GM21528 (cell line): ENCODE data around the gene EEFSEC.

Source experiments
- ATAC-seq: cut with Tn5 transposase; IDR thresholded peaks from one replicate; pipeline ENCODE4 v1.9.1; 2021; ENCODE audit warnings: mild to moderate bottlenecking, moderate library complexity; ENCODE audit not compliant: unreplicated experiment, low FRiP score

EEFSEC gene

GRCh38 chr3:128269796-128270195, 116.5 kb downstream of the EEFSEC start:
- ATAC-seq: no peak

DNA sequence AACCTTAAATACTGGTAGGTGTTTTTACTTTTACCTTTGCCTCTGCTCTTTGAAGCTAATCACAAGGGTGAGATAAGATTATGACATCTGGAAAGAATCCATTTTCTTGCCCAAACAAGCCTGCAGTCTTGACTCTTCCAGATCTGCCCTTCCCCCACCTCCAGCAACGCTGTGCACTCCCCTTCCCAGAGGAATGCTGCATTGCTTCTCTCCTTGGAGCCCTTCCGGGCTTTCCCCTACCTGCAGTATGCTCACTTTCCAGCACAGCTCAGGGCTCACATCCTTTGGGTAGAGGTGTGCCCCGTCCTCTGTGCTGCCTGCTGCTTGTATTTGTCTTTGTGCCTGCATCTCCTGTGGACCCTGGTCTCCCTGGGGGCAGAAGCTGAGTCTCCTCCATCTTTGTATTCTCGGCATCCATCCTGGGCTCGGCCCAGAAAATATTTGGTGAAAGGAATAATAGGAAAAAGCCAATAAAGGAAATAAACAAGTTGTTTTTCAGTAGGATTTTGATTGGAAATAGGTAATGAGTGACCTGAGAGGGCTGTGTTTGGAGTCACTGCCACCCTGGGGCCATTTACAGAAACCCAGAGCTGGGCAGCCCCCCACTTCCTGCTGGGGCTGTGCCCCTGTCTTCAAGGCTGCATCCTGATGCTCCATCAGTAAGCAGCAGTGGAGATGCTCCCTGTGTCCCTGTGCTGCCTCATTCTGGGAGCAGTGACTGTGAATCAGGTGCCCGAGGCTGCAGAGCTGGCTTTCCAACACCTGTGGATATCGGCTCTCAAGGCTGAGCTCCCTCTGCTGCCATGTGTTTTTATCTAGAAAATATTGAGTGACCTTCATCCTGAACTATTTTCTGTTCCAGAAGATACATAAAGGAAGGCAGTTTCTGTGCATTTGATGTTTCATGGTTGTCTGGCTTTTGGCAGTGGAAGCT, 117.5 kb downstream of the EEFSEC start:
- no peak for ATAC-seq

DNA sequence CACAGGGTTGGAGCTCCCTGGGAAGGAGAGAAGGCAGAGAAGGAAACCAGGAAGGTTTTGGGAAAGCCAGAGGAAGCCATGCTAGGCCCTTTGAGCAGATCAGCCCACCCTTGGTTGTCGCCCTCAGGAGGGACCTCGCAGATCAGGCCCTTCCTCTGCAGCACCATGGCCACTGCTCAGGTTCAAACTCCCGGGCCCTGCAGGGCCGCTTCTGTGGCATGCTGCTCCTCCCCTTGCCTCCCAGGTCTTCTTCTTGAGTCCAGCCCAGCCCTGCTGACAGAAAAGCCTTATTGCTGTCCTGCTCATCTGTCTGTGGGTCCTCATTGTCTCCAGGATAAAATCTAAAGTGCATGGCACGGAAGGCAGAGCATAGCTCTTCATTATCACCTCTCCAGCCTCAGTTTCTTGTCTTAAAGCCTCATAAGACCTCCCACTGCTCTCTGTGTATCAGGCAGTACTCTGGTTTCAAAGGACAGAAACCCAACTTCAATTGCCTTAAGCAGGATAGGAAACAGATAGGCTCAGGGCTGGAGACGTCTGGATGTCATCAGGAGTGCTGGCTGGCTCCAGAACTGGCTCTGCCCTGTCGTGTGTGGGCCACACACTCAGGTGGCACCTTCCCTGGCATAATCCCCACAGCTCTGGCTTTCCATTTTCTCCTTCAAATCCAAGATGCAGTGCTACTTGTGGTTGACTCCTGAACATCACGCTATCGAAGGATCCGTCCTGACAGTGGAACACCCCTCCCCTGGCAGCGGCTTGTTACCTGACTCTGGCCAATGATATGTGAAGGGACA, 118.5 kb downstream of the EEFSEC start:
- no peak for ATAC-seq

DNA sequence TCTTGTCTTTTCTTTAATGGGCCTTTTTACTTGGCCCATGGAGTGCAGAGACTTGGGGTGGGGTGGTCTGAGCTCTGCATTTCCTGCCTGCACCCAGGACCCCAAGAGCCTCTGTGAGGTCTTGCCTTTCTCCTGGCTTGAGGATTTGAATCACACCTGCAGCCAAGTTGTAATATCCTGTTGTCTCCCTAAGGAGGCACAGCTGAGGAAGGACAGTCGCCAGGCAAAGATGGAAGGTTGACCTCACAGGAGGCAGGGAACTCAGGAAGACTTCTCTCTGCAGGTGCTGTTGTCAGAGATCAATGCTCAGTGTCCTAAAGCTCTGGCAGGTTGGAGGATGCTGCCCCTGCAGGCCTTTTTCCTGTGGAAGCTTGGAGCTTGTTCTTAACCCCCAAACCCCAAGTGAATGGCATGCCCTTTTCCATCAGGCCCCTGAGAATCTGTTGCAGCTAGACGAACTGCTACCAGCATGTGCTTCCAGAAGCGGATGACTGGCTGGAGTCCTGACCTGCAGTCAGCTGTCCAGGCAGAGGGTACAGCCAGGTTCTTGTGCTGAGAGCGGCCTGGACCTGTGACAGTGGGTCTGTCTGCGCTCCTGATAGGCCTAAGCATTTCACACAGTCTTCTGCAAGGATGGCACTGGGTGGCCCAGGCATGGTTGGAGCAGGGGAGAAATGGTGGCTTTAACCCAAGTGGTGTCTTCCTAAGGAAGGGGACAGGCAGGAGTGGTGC, 120.0 kb downstream of the EEFSEC start:
- ATAC-seq: no peak

- no peak for ATAC-seq
Observed at GRCh38 chr3:128273841-128274573, 120.7 kb downstream of the EEFSEC start.

GRCh38 chr3:128274837-128275236, 121.6 kb downstream of the EEFSEC start:
- no peak for ATAC-seq

GRCh38 chr3:128275316-128276145, 122.2 kb downstream of the EEFSEC start:
- no peak for ATAC-seq

DNA sequence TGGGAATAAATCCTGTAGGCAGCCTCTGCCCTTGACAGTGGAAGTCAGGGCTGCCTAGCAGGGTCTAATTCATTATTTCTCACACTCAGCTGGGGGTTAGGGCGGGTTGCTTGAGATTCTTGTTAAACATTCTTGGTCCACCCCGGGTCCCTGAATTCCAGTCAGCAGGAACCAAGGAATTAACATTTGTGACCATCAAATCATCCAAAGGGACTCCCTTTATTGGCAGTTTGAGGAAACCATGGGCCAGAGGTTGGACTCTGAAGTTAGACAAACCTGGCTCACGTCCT, 122.8 kb downstream of the EEFSEC start:
- ATAC-seq: no peak

DNA sequence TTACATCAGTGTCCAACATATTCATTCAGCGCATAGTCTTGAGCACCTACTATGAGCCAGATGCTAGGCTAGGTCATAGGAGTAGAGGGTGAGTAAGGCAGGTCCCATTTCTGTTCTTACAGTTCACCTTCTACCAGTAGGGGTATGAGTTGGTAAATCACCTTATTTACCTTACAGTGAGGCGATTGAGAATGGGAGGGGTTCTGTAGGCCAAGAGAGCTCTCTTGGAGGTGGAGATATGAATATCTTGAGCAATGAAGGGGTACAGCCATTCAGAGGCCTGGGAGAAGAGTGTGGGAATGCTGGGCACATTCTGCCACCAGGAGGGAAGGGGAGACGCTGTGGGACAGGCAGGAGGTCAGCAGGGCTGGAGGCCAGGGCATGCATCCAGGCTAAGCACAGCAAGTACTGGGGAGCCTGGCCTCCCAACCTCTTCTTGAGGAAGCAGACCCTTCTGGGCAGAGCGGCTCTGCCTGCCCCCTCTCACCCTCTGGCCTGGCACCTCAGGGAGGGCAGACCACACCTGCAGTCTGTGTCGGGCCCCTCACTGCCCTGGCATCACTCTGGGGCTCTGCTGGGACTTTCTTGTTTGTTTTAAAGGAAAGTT, 123.4 kb downstream of the EEFSEC start:
- ATAC-seq: no peak

DNA sequence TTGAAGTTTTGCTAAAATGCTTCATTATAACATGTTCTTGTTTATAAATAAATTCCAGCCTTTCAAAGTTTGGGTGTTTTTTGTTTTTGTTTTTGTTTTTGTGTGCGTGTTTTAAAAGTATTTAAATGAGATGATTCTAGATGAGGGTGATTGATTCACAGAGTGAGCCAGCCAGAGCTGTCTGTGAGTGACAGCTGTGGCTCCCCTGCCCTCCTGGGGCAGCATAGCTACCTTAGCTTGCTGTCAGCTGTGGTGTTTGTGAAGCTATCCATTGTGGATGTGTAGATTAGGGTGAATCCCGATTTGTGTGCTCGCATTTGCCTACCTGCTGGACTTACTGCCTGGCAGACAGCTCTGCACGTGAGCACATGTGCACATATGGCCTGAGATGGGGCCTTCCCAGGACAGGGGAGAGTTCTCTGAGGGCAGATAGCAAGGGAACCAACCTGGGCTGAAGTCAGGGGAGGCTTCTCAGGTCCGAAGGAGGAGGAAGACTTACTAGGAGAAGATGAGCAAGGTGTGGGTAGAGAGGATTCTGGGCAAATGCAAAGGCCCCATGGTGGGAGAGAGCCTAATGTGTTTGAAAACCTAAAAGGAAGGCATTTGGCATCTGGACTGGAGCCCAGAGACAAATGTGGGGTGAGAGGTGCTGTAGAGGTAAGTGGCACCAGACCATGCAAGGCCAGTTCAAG, 124.2 kb downstream of the EEFSEC start:
- ATAC-seq: no peak

GRCh38 chr3:128278130-128278529, 124.8 kb downstream of the EEFSEC start:
- ATAC-seq: no peak

GRCh38 chr3:128278761-128279600, 125.7 kb downstream of the EEFSEC start:
- ATAC-seq: no peak

- ATAC-seq: no peak
Observed at GRCh38 chr3:128279601-128279880, 126.3 kb downstream of the EEFSEC start.

- ATAC-seq: no peak
Observed at GRCh38 chr3:128280481-128281052, 127.3 kb downstream of the EEFSEC start.

DNA sequence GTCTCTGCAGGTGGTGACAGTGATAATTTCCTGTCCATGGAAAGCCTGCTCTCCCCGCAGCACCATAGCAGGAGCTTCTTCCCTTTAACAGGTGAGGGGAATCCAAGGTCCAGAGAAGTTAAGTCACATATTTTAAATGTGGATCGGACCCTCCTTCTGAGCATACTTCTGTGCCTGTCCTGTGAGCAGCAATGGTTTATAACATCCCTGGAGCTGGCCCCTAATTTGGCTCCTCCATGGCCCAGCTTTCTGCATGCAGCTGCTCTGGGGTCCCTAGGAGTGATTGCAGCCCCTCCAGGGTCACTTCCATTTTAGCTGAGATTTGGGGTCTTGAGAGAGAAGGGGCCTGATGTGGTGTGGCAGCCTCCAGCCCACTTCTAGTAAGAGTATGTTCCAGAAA, 127.8 kb downstream of the EEFSEC start:
- no peak for ATAC-seq

- ATAC-seq: no peak
Observed at GRCh38 chr3:128281461-128282367, 128.4 kb downstream of the EEFSEC start.
